ENCODE results near the gene SND1. TPM values are rescaled to one million over a fixed set of nuclear protein-coding genes. Genes with fewer than 3 reads are reported as not detected.

SND1 gene
- total and polyA plus RNA-seq, 7 donors: 29.2 to 72.8 (median 48.2) TPM

GRCh38 chr7:127647636-127648035, 4.4 kb upstream of the SND1 start:
- H3K4me1 ChIP-seq: no peaks in the 10 kb centered on the region
- no peaks in the 10 kb centered on the region for H3K9me3 ChIP-seq
- no peak overlapping the region for H3K27ac ChIP-seq
- ATAC-seq (no peak), DNase-seq (no peak)
- intact Hi-C loops (cut with DNase I): loop anchor here in 1 of 2 donors (5.0 to 10.0 kb wide), 2 partner anchors 55 to 283 kb away; partner anchors contain the start of gene FSCN3
- TF ChIP-seq CTCF (IDR thresholded peaks at IDR 0.05): no peak
- no peaks in the 10 kb centered on the region for H3K27me3 ChIP-seq (ENCODE audit: insufficient read depth in 3 of 3, low read length in 2 of 3)
- H3K4me3 ChIP-seq: no peak overlapping the region
- no peaks in the 10 kb centered on the region for H3K36me3 ChIP-seq (ENCODE audit: insufficient read depth in 1 of 2, low read depth in 1 of 2)
- 93 to 95% (median 95%) methylated on average over 8 of the region's 8 CpGs for WGBS, 3 donors

GRCh38 chr7:127648986-127649385, 3.0 kb upstream of the SND1 start:
- TF ChIP-seq CTCF (IDR thresholded peaks at IDR 0.05): no peak
- H3K27me3 ChIP-seq (ENCODE audit: insufficient read depth in 3 of 3, low read length in 2 of 3): no peaks in the 10 kb centered on the region
- peaks cover 13% of the 10 kb centered on the region for H3K4me1 ChIP-seq
- H3K27ac ChIP-seq: no peak overlapping the region
- 75 to 84% (median 75%) methylated on average over 2 of the region's 2 CpGs for WGBS, 3 donors
- H3K4me3 ChIP-seq: no peak overlapping the region
- H3K36me3 ChIP-seq (ENCODE audit: insufficient read depth in 1 of 2, low read depth in 1 of 2): no peaks in the 10 kb centered on the region
- DNase-seq (no peak), ATAC-seq (no peak)
- H3K9me3 ChIP-seq: no peaks in the 10 kb centered on the region
- intact Hi-C loops (cut with DNase I): loop anchor here in 1 of 2 donors (5.0 to 10.0 kb wide), 2 partner anchors 57 to 284 kb away; partner anchors contain the start of gene FSCN3

- H3K27me3 ChIP-seq (ENCODE audit: insufficient read depth in 3 of 3, low read length in 2 of 3): no peaks in the 10 kb centered on the region
- ATAC-seq: peak; percentile 13 to 46 (median 34)
- H3K36me3 ChIP-seq (ENCODE audit: insufficient read depth in 1 of 2, low read depth in 1 of 2): no peaks in the 10 kb centered on the region
- H3K9me3 ChIP-seq: no peaks in the 10 kb centered on the region
- 40 to 48% (median 41%) methylated on average over 29 of the region's 29 CpGs for WGBS, 3 donors
- intact Hi-C loops (cut with DNase I): loop anchor here in 1 of 2 donors (2.0 to 5.0 kb wide), 2 partner anchors 62 to 259 kb away; partner anchors contain the start of genes ARF5 and ZNF800
- H3K27ac ChIP-seq: peak overlapping the region; percentile 99
- TF ChIP-seq CTCF (IDR thresholded peaks at IDR 0.05): no peak
- H3K4me1 ChIP-seq: peaks cover 30% of the 10 kb centered on the region
- peak in 1 of 2 donors; percentile 18 for DNase-seq
- H3K4me3 ChIP-seq: peak overlapping the region; percentile 81
Observed at GRCh38 chr7:127650847-127651555, 993 bp upstream of the SND1 start.

- WGBS, 3 donors: 2 to 3% (median 2%) methylated on average over 35 to 38 of the region's 38 CpGs
- Histone ChIP-seq H3K4me1 (peaks cover 30% of the 10 kb centered on the region), H3K27me3 (ENCODE audit: insufficient read depth in 3 of 3, low read length in 2 of 3) (no peaks in the 10 kb centered on the region), H3K4me3 (peak overlapping the region; percentile 81), H3K9me3 (no peaks in the 10 kb centered on the region), H3K36me3 (ENCODE audit: insufficient read depth in 1 of 2, low read depth in 1 of 2) (no peaks in the 10 kb centered on the region), H3K27ac (peak overlapping the region; percentile 99)
- intact Hi-C loops (cut with DNase I): loop anchor here in 1 of 2 donors (5.0 kb wide), 1 partner anchor 260 kb away; the partner anchor contains the start of gene ZNF800
- DNase-seq (no peak), ATAC-seq (peak in 1 of 4 donors; percentile 17)
- TF ChIP-seq CTCF (IDR thresholded peaks at IDR 0.05): no peak
Observed at GRCh38 chr7:127652333-127653248, 597 bp downstream of the SND1 start.
